HG03064 (cell line): Measurements from ENCODE around the gene SCGB1A1.

Source experiments
- ATAC-seq: cut with Tn5 transposase; IDR thresholded peaks from one replicate; pipeline ENCODE4 v1.9.1; 2021; ENCODE audit warnings: low read depth; ENCODE audit not compliant: unreplicated experiment

The SCGB1A1 gene

DNA sequence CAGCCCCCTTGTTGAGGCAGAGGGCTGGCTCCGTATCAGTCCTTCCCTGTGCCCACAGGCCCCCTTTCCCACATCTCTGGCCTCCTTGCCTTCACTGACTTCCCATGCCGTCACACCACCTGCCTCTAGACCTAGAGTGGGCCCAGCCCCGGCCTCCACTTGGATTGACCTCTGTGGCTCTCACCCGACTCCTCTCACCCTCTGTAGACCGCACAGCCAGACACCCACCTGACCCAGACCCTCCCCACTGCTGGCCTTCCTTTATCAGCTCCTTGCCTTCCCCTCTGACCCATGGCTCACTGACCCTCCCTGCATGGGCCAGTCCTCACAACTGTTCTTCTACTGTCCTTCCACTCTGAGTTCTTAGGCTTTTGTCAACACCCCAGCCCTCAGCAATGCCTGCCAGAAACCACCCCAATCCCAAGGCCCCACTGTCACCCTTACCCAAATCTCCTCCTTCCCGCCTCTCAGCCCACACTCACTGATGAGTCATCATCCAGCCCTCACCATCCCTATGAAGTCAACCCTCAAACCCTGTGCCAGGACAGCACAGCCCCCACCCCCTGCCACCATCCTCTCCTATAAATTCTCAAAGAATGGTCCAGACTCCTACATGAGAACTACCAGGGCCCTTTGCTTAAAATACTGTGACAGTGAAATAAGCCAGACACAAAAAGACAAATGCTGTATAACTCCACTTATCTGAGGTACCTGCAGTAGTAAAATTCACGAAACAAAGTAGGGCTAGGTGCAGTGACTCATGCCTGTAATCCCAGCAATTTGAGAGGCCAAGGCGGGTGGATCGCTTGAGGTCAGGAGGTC is 53.4 kb downstream of the SCGB1A1 start:
- no peak for ATAC-seq
